Measurements from ENCODE around the gene EFHC1.

DNA sequence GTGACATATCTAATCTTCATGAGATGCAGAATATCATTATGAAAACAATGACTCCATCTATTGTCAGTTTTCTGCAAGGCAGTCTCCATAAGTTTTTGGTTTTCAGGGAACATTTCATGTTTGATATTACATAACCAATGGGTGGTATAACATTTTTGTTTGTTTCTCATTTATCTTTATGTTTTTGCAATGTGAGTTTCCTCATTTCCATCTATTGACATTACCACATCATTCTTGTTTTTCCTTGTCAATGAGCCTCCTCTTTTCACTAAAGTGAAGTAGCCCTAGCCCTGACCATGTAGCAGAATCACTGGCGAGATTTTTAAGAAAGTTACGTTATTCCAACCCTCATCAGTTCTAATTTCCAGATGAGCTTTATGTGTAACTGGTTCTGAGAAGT is 4.4 kb downstream of the EFHC1 start:
- TF ChIP-seq USF2 (CRISPR knock-in tag; IDR thresholded peaks at IDR 0.05), result no peak
- TF ChIP-seq, protein P1, sequence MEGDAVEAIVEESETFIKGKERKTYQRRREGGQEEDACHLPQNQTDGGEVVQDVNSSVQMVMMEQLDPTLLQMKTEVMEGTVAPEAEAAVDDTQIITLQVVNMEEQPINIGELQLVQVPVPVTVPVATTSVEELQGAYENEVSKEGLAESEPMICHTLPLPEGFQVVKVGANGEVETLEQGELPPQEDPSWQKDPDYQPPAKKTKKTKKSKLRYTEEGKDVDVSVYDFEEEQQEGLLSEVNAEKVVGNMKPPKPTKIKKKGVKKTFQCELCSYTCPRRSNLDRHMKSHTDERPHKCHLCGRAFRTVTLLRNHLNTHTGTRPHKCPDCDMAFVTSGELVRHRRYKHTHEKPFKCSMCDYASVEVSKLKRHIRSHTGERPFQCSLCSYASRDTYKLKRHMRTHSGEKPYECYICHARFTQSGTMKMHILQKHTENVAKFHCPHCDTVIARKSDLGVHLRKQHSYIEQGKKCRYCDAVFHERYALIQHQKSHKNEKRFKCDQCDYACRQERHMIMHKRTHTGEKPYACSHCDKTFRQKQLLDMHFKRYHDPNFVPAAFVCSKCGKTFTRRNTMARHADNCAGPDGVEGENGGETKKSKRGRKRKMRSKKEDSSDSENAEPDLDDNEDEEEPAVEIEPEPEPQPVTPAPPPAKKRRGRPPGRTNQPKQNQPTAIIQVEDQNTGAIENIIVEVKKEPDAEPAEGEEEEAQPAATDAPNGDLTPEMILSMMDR (IDR thresholded peaks at IDR 0.05), result no peak
- TF ChIP-seq, protein P2, sequence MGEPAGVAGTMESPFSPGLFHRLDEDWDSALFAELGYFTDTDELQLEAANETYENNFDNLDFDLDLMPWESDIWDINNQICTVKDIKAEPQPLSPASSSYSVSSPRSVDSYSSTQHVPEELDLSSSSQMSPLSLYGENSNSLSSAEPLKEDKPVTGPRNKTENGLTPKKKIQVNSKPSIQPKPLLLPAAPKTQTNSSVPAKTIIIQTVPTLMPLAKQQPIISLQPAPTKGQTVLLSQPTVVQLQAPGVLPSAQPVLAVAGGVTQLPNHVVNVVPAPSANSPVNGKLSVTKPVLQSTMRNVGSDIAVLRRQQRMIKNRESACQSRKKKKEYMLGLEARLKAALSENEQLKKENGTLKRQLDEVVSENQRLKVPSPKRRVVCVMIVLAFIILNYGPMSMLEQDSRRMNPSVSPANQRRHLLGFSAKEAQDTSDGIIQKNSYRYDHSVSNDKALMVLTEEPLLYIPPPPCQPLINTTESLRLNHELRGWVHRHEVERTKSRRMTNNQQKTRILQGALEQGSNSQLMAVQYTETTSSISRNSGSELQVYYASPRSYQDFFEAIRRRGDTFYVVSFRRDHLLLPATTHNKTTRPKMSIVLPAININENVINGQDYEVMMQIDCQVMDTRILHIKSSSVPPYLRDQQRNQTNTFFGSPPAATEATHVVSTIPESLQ (CRISPR knock-in tag; IDR thresholded peaks at IDR 0.05), result no peak
- TF ChIP-seq RORB (CRISPR knock-in tag; IDR thresholded peaks at IDR 0.05), result no peak
- no peak for TF ChIP-seq ELF4 (CRISPR knock-in tag; IDR thresholded peaks at IDR 0.05; ENCODE audit: low read depth)
- no peak for TF ChIP-seq NFYB (CRISPR knock-in tag; conservative IDR thresholded peaks at IDR 0.05; ENCODE audit: low read depth)
- TF ChIP-seq, protein P3, sequence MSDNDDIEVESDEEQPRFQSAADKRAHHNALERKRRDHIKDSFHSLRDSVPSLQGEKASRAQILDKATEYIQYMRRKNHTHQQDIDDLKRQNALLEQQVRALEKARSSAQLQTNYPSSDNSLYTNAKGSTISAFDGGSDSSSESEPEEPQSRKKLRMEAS (CRISPR knock-in tag; IDR thresholded peaks at IDR 0.05), result no peak
- TF ChIP-seq ATF3 (CRISPR knock-in tag; conservative IDR thresholded peaks at IDR 0.05), result no peak
- no peak for TF ChIP-seq NR1H2 (CRISPR knock-in tag; IDR thresholded peaks at IDR 0.05)
- no peak for TF ChIP-seq CBFB (CRISPR knock-in tag; IDR thresholded peaks at IDR 0.05; ENCODE audit: low read depth)
- TF ChIP-seq, protein P4, sequence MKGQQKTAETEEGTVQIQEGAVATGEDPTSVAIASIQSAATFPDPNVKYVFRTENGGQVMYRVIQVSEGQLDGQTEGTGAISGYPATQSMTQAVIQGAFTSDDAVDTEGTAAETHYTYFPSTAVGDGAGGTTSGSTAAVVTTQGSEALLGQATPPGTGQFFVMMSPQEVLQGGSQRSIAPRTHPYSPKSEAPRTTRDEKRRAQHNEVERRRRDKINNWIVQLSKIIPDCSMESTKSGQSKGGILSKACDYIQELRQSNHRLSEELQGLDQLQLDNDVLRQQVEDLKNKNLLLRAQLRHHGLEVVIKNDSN (CRISPR knock-in tag; IDR thresholded peaks at IDR 0.05), result no peak
- TF ChIP-seq, protein P5, sequence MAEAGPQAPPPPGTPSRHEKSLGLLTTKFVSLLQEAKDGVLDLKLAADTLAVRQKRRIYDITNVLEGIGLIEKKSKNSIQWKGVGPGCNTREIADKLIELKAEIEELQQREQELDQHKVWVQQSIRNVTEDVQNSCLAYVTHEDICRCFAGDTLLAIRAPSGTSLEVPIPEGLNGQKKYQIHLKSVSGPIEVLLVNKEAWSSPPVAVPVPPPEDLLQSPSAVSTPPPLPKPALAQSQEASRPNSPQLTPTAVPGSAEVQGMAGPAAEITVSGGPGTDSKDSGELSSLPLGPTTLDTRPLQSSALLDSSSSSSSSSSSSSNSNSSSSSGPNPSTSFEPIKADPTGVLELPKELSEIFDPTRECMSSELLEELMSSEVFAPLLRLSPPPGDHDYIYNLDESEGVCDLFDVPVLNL (CRISPR knock-in tag; IDR thresholded peaks at IDR 0.05; ENCODE audit: borderline replicate concordance, low read depth), result no peak
- TF ChIP-seq NR2C2 (CRISPR knock-in tag; IDR thresholded peaks at IDR 0.05), result no peak

Measured in WTC11 (cell line).